GM12874 (cell line): ENCODE results near the gene HSD17B2.

Experiments used
- TF ChIP-seq, protein P1 (sequence below): IDR thresholded peaks from 2 replicates; pipeline ENCODE4 v1.5.1; 2011; ENCODE audit warnings: low read depth, mild to moderate bottlenecking, control low read depth, low read length, moderate library complexity; ENCODE audit not compliant: insufficient read depth

HSD17B2 gene

DNA sequence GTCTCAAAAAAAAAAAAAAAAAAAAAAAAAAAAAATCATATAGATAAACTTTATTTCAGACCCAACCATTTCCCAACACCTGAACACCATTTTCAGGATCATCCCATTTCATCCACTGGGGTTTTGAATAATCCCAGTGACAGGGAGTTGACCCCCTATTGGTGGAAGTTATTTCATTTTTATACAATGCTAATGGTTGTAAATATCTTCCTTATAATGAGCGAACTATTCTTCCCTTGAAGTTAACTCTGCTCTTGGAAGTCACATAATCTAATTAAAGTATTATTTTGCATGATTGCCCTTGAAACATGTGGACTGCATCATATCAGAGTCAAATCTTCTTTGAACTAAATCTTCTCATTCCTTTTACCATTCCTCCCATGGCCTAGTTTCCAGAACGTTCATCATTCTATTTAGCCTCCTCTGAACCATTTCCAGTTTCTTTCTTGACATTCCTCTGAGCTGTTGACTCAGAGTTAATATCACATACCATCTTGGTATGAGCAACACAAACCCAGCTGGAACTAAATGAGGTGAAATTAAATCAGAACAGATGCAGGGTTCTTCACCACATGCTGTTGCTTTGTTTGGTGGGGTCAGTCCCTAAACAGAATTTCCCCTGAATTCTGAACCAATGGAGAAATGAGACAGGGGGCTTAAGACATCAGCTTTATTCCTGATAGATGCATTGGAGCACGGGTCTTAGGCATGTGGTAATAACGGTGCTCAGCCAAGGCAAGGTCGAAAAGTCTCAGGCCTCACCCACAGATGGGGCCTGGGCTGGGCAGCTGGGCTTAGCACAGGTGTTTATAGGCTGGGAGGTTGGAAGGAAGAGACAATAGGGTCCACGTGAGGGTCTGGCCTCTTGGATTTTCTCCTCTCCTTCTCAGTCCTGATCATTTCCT is 8.9 kb downstream of the HSD17B2 start:
- TF ChIP-seq, protein P1, sequence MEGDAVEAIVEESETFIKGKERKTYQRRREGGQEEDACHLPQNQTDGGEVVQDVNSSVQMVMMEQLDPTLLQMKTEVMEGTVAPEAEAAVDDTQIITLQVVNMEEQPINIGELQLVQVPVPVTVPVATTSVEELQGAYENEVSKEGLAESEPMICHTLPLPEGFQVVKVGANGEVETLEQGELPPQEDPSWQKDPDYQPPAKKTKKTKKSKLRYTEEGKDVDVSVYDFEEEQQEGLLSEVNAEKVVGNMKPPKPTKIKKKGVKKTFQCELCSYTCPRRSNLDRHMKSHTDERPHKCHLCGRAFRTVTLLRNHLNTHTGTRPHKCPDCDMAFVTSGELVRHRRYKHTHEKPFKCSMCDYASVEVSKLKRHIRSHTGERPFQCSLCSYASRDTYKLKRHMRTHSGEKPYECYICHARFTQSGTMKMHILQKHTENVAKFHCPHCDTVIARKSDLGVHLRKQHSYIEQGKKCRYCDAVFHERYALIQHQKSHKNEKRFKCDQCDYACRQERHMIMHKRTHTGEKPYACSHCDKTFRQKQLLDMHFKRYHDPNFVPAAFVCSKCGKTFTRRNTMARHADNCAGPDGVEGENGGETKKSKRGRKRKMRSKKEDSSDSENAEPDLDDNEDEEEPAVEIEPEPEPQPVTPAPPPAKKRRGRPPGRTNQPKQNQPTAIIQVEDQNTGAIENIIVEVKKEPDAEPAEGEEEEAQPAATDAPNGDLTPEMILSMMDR = no peak

DNA sequence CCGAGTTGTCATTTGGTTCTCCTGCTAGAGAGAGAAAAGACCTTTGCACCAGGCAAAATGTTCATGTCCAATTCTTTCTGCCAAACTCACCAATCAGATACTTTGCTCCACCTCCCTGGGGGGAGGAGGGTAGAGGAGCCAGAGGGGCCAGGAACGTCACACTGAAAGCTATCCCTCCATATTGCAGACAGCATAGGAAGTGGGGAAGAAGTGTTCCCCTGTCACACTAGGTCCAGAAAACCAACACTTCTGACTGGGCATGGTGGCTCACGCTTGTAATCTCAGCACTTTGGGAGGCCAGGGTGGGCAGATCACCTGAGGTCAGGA is 9.5 kb downstream of the HSD17B2 start:
- TF ChIP-seq, protein P1 = no peak

DNA sequence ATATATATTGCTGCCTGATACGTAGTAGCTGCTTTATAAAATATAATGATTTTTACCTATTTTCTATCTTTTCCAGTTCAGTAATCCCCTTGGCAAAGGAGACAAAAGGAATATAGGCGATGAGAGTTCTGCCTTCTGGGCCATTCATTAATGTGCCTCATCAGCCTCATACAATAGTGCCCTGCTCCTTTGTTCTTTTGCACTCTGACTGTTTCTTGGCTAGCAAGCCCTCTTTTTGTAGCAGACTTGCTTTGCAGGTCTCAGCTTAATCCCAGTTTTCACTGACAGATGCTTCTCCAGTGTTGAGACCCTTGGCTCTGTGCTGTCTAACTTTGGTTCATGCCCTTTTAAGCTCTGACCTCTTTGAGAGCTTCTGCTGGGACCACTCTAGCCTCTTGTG is 10.4 kb downstream of the HSD17B2 start:
- TF ChIP-seq, protein P1 = no peak

DNA sequence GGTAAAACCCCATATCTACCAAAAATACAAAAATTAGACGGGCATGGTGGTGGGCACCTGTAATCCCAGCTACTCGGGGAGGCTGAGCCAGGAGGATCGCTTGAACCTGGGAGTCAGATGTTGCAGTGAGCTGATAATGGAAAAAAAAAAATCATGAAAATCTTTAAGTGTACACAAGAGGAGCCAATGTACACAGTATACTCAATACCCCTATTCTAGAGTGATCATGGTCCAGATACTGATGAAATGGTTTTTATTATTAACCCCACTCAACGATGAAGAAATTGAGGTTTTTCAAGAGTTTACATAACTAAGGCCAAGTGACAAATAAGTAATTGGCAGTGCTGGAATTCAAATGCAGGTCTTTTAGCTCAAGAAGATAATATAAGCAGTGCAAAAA is 11.5 kb downstream of the HSD17B2 start:
- TF ChIP-seq, protein P1 = no peak

DNA sequence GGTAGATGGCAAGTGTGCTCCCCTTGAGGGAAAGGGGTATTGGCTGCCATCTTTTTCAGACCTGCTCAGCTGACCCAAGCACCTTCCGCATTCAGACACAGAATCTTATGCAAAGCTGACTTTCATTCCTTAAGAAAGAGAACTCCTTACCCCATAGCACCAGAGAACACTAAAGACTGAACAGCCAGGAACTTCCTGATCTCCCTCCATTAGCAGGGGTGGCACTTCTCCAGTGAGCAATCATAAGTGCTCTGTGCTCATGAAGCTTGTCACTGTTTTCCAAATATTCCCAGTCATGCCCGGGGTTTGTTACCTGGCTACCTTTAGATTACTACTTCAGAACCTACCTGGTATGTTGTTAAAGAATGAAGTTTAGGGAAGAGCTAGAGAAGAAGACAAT is 11.9 kb downstream of the HSD17B2 start:
- TF ChIP-seq, protein P1 = no peak

DNA sequence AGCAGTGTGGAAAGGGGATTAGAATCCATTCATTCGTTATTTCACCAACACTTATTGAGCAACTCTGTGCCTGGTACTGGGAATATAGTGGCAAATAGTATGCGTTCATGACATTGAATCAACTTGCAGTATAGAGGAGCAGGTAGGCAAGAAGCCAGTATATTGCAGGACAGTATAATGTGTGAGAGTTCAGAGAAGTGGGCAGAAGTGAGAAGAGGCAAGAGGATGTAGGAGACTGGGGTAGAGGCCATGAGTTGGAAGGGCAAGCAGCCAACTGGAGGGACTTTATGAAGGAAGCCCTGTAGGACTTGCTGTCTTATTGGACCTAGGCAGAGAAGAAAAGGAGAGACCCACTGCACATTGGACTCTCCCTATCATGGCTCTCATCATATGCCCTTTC is 12.3 kb downstream of the HSD17B2 start:
- TF ChIP-seq, protein P1 = no peak

DNA sequence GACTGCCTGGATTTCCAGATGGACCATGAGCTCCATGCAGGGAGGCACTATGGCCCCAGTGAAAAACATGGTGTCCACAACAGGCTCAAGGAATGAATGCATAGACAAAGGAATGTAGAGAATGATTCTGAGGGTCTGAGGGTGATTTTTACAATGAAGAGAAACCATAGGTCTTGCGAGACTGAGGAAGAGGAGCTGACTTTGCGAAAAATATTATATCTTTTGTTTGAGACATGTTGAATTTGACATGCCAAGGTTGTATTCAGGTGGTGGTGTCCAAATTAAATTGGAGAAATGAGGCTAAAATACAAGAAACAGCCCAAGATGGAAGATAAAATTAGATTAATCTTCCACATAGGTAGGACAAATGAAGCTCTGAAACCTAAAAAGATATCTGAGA is 12.7 kb downstream of the HSD17B2 start:
- TF ChIP-seq, protein P1 = no peak

DNA sequence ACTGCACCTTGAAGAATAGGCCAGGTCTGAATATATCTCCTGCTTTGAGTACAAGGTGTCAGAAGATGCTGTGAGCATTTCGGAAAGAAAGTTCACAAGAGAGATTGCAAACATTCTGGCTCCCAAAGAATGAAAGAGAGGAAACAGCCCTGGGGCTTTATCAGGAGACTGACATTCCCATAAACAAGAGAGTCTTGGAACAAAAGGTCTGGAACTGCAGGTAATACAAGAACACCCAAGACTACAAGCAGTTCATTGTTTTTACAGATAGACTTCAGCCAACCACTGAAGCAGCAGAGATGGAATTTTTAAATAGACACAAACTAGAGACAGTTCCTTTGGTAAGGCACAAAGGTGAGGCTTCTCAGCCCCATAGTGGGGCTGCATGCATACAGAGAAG is 14.4 kb downstream of the HSD17B2 start:
- TF ChIP-seq, protein P1 = no peak
